ENCODE measurements around the gene SPPL2A. TPM values are rescaled to one million over a fixed set of nuclear protein-coding genes. Genes with fewer than 3 reads are reported as not detected.

SPPL2A gene
- total and polyA plus RNA-seq, 2 of the 13 experiments (the other 11 are each of a cell fraction or from before 2014, with no cell fraction given), result 80.5 to 105 TPM

DNA sequence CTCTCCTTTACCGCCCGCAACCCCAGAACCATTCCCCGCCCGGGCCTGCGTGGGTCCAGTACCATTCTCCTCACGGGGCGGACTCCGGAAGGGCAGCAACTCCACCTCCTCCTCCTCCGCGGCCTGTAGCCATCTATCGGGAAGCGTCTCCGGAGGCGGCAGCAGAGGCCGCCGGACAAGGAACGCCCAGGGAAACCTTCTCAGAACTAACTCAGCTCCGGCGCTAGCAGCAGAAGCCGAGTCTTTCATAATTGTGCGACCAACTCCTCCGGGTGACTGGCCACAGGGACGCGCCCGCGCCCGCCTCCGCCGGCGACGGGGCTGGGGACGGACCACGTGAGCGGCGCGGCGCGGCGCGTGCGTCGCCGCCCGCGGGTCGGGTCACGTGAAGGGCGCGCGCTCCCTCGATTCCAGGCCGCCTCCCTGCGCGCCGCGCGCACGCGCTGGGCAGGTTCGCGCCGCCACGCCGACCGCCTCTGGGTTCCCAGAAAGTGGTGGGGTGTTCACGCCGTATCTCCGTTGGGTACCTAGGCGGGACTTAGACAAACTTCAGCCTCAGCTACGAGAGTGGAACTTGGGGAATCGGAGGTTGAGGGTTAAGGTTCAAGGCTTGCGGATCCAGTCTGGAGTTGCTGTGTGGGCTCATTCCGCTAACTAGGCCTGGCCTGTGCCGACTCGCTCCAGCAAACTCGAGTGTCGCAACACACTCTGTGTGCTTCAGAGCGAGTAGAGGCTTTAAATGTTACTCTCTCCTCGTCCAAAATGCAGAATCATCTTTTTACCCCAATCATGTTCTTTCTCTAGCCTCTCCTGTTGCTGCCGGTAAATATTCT lies 78.8 kb downstream of the SPPL2A start, which contains the start of gene TRPM7 (continued):
- peak; percentile 58; the same call in 1 of the 2 replicates for TF ChIP-seq ZNF747 (CRISPR knock-in tag; IDR thresholded peaks at IDR 0.05; ENCODE audit: borderline replicate concordance)
- TF ChIP-seq CBX2 (IDR thresholded peaks at IDR 0.05; ENCODE audit: low read depth, low read length), result no peak
- TF ChIP-seq CBX2 (CRISPR knock-in tag; IDR thresholded peaks at IDR 0.05; ENCODE audit: low read depth), result peak; percentile 31; the same call in 1 of the 2 replicates
- TF ChIP-seq ZNF326 (CRISPR knock-in tag; IDR thresholded peaks at IDR 0.05; ENCODE audit: borderline replicate concordance), result no peak
- TF ChIP-seq NFATC3 (CRISPR knock-in tag; IDR thresholded peaks at IDR 0.05), result no peak
- TF ChIP-seq ZNF572 (CRISPR knock-in tag; IDR thresholded peaks at IDR 0.05), result no peak; the same call in 1 of the 2 replicates
- TF ChIP-seq, protein P1, sequence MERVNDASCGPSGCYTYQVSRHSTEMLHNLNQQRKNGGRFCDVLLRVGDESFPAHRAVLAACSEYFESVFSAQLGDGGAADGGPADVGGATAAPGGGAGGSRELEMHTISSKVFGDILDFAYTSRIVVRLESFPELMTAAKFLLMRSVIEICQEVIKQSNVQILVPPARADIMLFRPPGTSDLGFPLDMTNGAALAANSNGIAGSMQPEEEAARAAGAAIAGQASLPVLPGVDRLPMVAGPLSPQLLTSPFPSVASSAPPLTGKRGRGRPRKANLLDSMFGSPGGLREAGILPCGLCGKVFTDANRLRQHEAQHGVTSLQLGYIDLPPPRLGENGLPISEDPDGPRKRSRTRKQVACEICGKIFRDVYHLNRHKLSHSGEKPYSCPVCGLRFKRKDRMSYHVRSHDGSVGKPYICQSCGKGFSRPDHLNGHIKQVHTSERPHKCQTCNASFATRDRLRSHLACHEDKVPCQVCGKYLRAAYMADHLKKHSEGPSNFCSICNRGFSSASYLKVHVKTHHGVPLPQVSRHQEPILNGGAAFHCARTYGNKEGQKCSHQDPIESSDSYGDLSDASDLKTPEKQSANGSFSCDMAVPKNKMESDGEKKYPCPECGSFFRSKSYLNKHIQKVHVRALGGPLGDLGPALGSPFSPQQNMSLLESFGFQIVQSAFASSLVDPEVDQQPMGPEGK (CRISPR knock-in tag; IDR thresholded peaks at IDR 0.05), result peak; percentile 44
- TF ChIP-seq TSC22D2 (CRISPR knock-in tag; IDR thresholded peaks at IDR 0.05; ENCODE audit: borderline replicate concordance), result no peak
- TF ChIP-seq PCBP2 (optimal IDR thresholded peaks at IDR 0.05; ENCODE audit: low read depth, low read length, poor library complexity, severe bottlenecking), result no peak
- TF ChIP-seq, protein P2, sequence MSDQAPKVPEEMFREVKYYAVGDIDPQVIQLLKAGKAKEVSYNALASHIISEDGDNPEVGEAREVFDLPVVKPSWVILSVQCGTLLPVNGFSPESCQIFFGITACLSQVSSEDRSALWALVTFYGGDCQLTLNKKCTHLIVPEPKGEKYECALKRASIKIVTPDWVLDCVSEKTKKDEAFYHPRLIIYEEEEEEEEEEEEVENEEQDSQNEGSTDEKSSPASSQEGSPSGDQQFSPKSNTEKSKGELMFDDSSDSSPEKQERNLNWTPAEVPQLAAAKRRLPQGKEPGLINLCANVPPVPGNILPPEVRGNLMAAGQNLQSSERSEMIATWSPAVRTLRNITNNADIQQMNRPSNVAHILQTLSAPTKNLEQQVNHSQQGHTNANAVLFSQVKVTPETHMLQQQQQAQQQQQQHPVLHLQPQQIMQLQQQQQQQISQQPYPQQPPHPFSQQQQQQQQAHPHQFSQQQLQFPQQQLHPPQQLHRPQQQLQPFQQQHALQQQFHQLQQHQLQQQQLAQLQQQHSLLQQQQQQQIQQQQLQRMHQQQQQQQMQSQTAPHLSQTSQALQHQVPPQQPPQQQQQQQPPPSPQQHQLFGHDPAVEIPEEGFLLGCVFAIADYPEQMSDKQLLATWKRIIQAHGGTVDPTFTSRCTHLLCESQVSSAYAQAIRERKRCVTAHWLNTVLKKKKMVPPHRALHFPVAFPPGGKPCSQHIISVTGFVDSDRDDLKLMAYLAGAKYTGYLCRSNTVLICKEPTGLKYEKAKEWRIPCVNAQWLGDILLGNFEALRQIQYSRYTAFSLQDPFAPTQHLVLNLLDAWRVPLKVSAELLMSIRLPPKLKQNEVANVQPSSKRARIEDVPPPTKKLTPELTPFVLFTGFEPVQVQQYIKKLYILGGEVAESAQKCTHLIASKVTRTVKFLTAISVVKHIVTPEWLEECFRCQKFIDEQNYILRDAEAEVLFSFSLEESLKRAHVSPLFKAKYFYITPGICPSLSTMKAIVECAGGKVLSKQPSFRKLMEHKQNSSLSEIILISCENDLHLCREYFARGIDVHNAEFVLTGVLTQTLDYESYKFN (CRISPR knock-in tag; conservative IDR thresholded peaks at IDR 0.05), result no peak
- TF ChIP-seq SKI (IDR thresholded peaks at IDR 0.05; ENCODE audit: partially characterized antibody), result peak; percentile 86
- TF ChIP-seq ZNF260 (CRISPR knock-in tag; IDR thresholded peaks at IDR 0.05; ENCODE audit: borderline replicate concordance, low read depth), result no peak
- 0 out of 2 replicates have a peak, but pooled peaks have one; percentile 50 for TF ChIP-seq ZMYM2 (CRISPR knock-in tag; IDR thresholded peaks at IDR 0.05)
- TF ChIP-seq TMF1 (CRISPR knock-in tag; IDR thresholded peaks at IDR 0.05; ENCODE audit: low read depth), result peak; percentile 91
- TF ChIP-seq PAWR (CRISPR knock-in tag; IDR thresholded peaks at IDR 0.05; ENCODE audit: borderline replicate concordance), result no peak
- TF ChIP-seq, protein P3, sequence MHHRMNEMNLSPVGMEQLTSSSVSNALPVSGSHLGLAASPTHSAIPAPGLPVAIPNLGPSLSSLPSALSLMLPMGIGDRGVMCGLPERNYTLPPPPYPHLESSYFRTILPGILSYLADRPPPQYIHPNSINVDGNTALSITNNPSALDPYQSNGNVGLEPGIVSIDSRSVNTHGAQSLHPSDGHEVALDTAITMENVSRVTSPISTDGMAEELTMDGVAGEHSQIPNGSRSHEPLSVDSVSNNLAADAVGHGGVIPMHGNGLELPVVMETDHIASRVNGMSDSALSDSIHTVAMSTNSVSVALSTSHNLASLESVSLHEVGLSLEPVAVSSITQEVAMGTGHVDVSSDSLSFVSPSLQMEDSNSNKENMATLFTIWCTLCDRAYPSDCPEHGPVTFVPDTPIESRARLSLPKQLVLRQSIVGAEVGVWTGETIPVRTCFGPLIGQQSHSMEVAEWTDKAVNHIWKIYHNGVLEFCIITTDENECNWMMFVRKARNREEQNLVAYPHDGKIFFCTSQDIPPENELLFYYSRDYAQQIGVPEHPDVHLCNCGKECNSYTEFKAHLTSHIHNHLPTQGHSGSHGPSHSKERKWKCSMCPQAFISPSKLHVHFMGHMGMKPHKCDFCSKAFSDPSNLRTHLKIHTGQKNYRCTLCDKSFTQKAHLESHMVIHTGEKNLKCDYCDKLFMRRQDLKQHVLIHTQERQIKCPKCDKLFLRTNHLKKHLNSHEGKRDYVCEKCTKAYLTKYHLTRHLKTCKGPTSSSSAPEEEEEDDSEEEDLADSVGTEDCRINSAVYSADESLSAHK (CRISPR knock-in tag; IDR thresholded peaks at IDR 0.05; ENCODE audit: borderline replicate concordance), result no peak
- TF ChIP-seq ZSCAN9 (CRISPR knock-in tag; IDR thresholded peaks at IDR 0.05; ENCODE audit: borderline replicate concordance), result peak; percentile 62; the same call in 1 of the 2 replicates
- peak; percentile 45; the same call in 1 of the 2 replicates for TF ChIP-seq HMG20B (CRISPR knock-in tag; conservative IDR thresholded peaks at IDR 0.05)
- no peak for TF ChIP-seq RARG (CRISPR knock-in tag; IDR thresholded peaks at IDR 0.05; ENCODE audit: low read depth)
- TF ChIP-seq CENPX (CRISPR knock-in tag; IDR thresholded peaks at IDR 0.05), result no peak
- peak; percentile 54; the same call in 1 of the 2 replicates for TF ChIP-seq ZNF841 (CRISPR knock-in tag; IDR thresholded peaks at IDR 0.05; ENCODE audit: borderline replicate concordance)

Data from HepG2 (cell line).